Posterior vena cava (tissue), 2 donors: ENCODE results near the gene COX20. TPM values are rescaled to one million over a fixed set of nuclear protein-coding genes. Genes with fewer than 3 reads are reported as not detected.
A peak's percentile ranks its signal among the peaks of the same experiment; 100 is the strongest.

ENCODE experiments used
- DNase-seq: peaks from one replicate; pipeline ENCODE4 v3.0.0-alpha.2; 2020; ENCODE audit warnings: low spot score
- intact Hi-C, 2 donors: fragments of 100-400 bp; cut with DNase I; formaldehyde crosslinking; loops; one replicate each; pipeline versions ENCODE4 v1.14.1 to v1.14.2; 2022 to 2023
- total RNA-seq, 2 donors: library from RNA; stranded (reverse); fragmentation: NEBNext Ultra II Directional; extraction: Animal tissue kit (Norgen Biotek cat#: 25700); gene quantifications; one replicate each; pipeline ENCODE4 v1.2.1, GENCODE V29; 2021
- donor health status: DM: yes; HTN: yes; CAD: no.
- donor health status: DM: yes; HTN: yes; CAD: no.

Gene COX20
- total RNA-seq, 2 donors from 2014 or later, result 42.1 to 47.6 TPM

GRCh38 chr1:244863491-244864252 is 28.2 kb downstream of the COX20 start:
- intact Hi-C loops, result loop anchor here (10.0 kb wide), 1 partner anchor 101 kb away; a partner anchor contains a TSS
- peak; percentile 85 for DNase-seq

- DNase-seq, result peak; percentile 99
- intact Hi-C loops, result loop anchor here (10.0 kb wide), 1 partner anchor 100 kb away; a partner anchor contains a TSS
Observed at GRCh38 chr1:244864253-244865027, 29.0 kb downstream of the COX20 start, which contains the start of gene HNRNPU. TSS of gene HNRNPU (minus strand) at chr1:244864543. CDS start at chr1:244864307, 236 bp downstream.

- intact Hi-C loops, result loop anchor here (10.0 kb wide), 1 partner anchor 100 kb away; a partner anchor contains a TSS
- DNase-seq, result no peak
Observed at GRCh38 chr1:244865028-244865371, 29.5 kb downstream of the COX20 start.

- intact Hi-C loops, result loop anchor here (10.0 kb wide), 1 partner anchor 99 kb away; a partner anchor contains a TSS
Observed at GRCh38 chr1:244865820-244866219, 30.4 kb downstream of the COX20 start.

GRCh38 chr1:244866355-244866754 is 30.9 kb downstream of the COX20 start:
- intact Hi-C loops, result loop anchor here (10.0 kb wide), 1 partner anchor 98 kb away; a partner anchor contains a TSS
- no peak for DNase-seq

More at GRCh38 chr1:244865820-244866219, 30.4 kb downstream of the COX20 start:
- no peak for DNase-seq

- DNase-seq, result no peak
- intact Hi-C loops, result loop anchor here (10.0 kb wide), 1 partner anchor 96 kb away; a partner anchor contains a TSS
Observed at GRCh38 chr1:244868484-244869363, 33.3 kb downstream of the COX20 start.

- intact Hi-C loops, result loop anchor here (10.0 kb wide), 1 partner anchor 95 kb away; a partner anchor contains a TSS
- no peak for DNase-seq
Observed at GRCh38 chr1:244869364-244869827, 33.9 kb downstream of the COX20 start.

GRCh38 chr1:244869950-244870349 is 34.5 kb downstream of the COX20 start:
- no peak for DNase-seq
- intact Hi-C loops, result loop anchor here (5.0 to 10.0 kb wide), 2 partner anchors 95 to 172 kb away; a partner anchor contains a TSS

- intact Hi-C loops, result loop anchor here in 1 of 2 donors (5.0 kb wide), 1 partner anchor 167 kb away; no protein-coding TSS in a partner anchor
- DNase-seq, result no peak
Observed at GRCh38 chr1:244874974-244875579, 39.6 kb downstream of the COX20 start.

GRCh38 chr1:244876228-244876910 is 40.9 kb downstream of the COX20 start:
- DNase-seq, result no peak
- intact Hi-C loops, result no loop called here

- intact Hi-C loops, result no loop called here
- no peak for DNase-seq
Observed at GRCh38 chr1:244878681-244879080, 43.2 kb downstream of the COX20 start.

- no peak for DNase-seq
- intact Hi-C loops, result no loop called here
Observed at GRCh38 chr1:244881552-244882280, 46.3 kb downstream of the COX20 start.

- intact Hi-C loops, result no loop called here
- no peak for DNase-seq
Observed at GRCh38 chr1:244887281-244887680, 51.8 kb downstream of the COX20 start.

GRCh38 chr1:244893836-244894235 is 58.4 kb downstream of the COX20 start:
- intact Hi-C loops, result no loop called here
- DNase-seq, result no peak
